Osteocyte (in vitro differentiated cells): ENCODE results near the gene PLEKHD1. TPM values are rescaled to one million over a fixed set of nuclear protein-coding genes. Genes with fewer than 3 reads are reported as not detected.

Source experiments
- DNase-seq: peaks from one replicate; pipeline ENCODE4 v3.0.0; 2021; ENCODE audit warnings: mixed read lengths; ENCODE audit not compliant: unreplicated experiment; ENCODE audit errors: extremely low spot score
- H3K27ac Mint-ChIP-seq: one replicate; pipeline ENCODE4 v1.8.0; 2021; ENCODE audit warnings: mild to moderate bottlenecking, mixed read lengths; ENCODE audit not compliant: unreplicated experiment
- H3K27me3 Mint-ChIP-seq: one replicate; pipeline ENCODE4 v1.8.0; 2021; ENCODE audit warnings: mixed read lengths; ENCODE audit not compliant: unreplicated experiment
- H3K36me3 Mint-ChIP-seq: one replicate; pipeline ENCODE4 v1.8.0; 2021; ENCODE audit warnings: mixed read lengths; ENCODE audit not compliant: unreplicated experiment
- H3K4me1 Mint-ChIP-seq: one replicate; pipeline ENCODE4 v1.8.0; 2021; ENCODE audit warnings: mixed read lengths; ENCODE audit not compliant: unreplicated experiment
- H3K4me3 Mint-ChIP-seq: one replicate; pipeline ENCODE4 v1.8.0; 2021; ENCODE audit warnings: mild to moderate bottlenecking, moderate library complexity, mixed read lengths; ENCODE audit not compliant: unreplicated experiment
- H3K9me3 Mint-ChIP-seq: one replicate; pipeline ENCODE4 v1.8.0; 2021; ENCODE audit warnings: mixed read lengths; ENCODE audit not compliant: unreplicated experiment
- CTCF ChIP-seq: fragments of 200-600 bp; sonication (generic); IDR thresholded peaks from 2 replicates; pipeline ENCODE4 v1.5.0; 2021; ENCODE audit warnings: antibody characterized with exemption, mild to moderate bottlenecking, moderate library complexity
- long read RNA-seq: library from polyadenylated mRNA; unstranded; transcript quantifications from one replicate; pipeline ENCODE4 v2.0.0, GENCODE V29; 2021
- total RNA-seq: library from RNA; stranded (reverse); gene quantifications from 2 replicates; pipeline ENCODE4 v1.2.1, GENCODE V29; 2021

Gene PLEKHD1
- total RNA-seq: 0.08 and 0.10 TPM in 2 replicates
- long read RNA-seq: 0 reads

- Mint-ChIP-seq H3K27me3 (peaks cover 56% of the 10 kb centered on the region), H3K4me1 (peaks cover 5% of the 10 kb centered on the region), H3K9me3 (no peaks in the 10 kb centered on the region), H3K4me3 (peak within 1 kb of the TSS; percentile 68), H3K36me3 (no peaks in the 10 kb centered on the region), H3K27ac (no peak within 1 kb of the TSS)
- TF ChIP-seq CTCF: no peak
- DNase-seq: no peak
Measured at GRCh38 chr14:69484444-69485314, at the start of gene PLEKHD1. Gene PLEKHD1, plus strand, starts transcription at chr14:69484728. Its CDS starts 238 bp downstream, at chr14:69484966.

DNA sequence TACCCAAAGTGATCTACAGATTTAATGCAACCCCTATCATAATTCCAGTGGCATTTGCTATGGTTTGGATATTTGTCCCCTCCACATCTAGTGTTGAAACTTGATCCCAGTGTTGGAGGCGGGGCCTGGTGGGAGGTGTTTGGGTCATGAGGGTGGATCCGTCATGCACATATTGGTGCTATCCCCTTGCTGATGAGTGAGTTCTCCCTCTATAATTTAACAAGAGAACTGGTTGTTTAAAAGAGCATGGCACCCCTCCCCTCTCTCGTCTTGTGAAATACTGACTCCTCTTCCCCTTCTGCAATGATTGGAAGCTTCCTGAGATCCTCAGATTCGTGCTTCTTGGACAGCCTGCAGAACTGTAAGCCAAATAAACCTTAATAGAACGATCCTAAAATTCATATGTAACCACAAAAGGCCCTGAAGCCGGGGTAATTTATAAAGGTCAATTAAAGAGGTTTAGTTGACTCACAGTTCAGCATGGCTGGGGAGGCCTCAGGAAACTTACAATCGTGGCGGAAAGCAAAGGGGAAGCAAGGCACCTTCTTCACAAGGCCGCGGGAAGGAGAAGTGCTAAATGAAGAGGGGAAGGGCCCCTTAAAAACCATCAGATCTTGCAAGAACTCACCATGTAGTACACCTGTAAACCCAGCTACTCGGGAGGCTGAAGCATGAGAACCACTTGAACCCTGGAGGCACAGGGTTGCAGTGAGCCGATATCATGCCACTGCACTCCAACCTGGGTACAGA, 44.8 kb upstream of the PLEKHD1 start:
- no peak for DNase-seq
- Mint-ChIP-seq H3K4me3 (no peak overlapping the region), H3K27ac (no peak overlapping the region), H3K27me3 (no peaks in the 10 kb centered on the region), H3K36me3 (peaks cover 14% of the 10 kb centered on the region), H3K9me3 (no peaks in the 10 kb centered on the region), H3K4me1 (peaks cover 7% of the 10 kb centered on the region)
- no peak for TF ChIP-seq CTCF

GRCh38 chr14:69441948-69442347, 42.6 kb upstream of the PLEKHD1 start:
- Mint-ChIP-seq H3K9me3 (no peaks in the 10 kb centered on the region), H3K27me3 (no peaks in the 10 kb centered on the region), H3K36me3 (peaks cover 22% of the 10 kb centered on the region), H3K4me3 (no peak overlapping the region), H3K4me1 (peaks cover 7% of the 10 kb centered on the region), H3K27ac (peak overlapping the region; percentile 47)
- no peak for DNase-seq
- no peak for TF ChIP-seq CTCF

GRCh38 chr14:69443296-69443805, 41.2 kb upstream of the PLEKHD1 start:
- Mint-ChIP-seq H3K27ac (no peak overlapping the region), H3K4me3 (no peak overlapping the region), H3K9me3 (no peaks in the 10 kb centered on the region), H3K4me1 (peaks cover 7% of the 10 kb centered on the region), H3K27me3 (no peaks in the 10 kb centered on the region), H3K36me3 (peaks cover 29% of the 10 kb centered on the region)
- DNase-seq: no peak
- no peak for TF ChIP-seq CTCF

DNA sequence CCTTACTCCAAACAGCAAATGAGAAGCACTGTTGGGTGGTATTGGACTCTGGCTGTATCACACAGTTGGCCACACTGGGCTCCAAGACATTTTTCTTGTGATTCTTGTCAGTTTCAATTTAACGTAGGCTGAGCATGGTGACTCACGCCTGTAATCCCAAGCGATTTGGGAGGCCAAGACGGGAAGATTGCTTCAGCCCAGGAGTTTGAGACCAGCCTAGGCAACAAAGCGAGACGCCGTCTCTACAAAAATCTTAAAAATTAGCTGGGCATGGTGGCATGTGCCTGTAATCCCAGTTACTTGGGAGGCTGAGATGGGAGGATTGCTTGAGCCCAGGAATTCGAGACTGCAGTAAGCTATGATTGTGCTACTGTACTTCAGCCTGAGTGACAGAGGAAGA, 35.3 kb upstream of the PLEKHD1 start:
- Mint-ChIP-seq H3K27ac (no peak overlapping the region), H3K4me3 (no peak overlapping the region), H3K4me1 (no peaks in the 10 kb centered on the region), H3K36me3 (peaks cover 25% of the 10 kb centered on the region), H3K27me3 (no peaks in the 10 kb centered on the region), H3K9me3 (no peaks in the 10 kb centered on the region)
- TF ChIP-seq CTCF: no peak
- no peak for DNase-seq
